Natural killer cell treated with Interleukin-12 subunit alpha and Interleukin-12 subunit beta and Interleukin-15 and Interleukin-18, amount 100 ng/mL, for 72 hours (primary cell): Measurements from ENCODE around the gene NLRC5. TPM values are rescaled to one million over a fixed set of nuclear protein-coding genes. Genes with fewer than 3 reads are reported as not detected.
"Not testable (repeated sequence)": the region's sequence is repeated elsewhere in the genome, so short reads cannot be mapped to it uniquely, and the experiment has no call there.

Source experiments
- ATAC-seq, 2 donors: fragments of 150-1000 bp; cut with Tn5 transposase in 1 of 2; sonication (Bioruptor Pico), chemical (Tn5 transposase) in 1 of 2; 2 replicates each; pipeline ENCODE4 v1.10.0; 2021
- DNase-seq: peaks from one replicate; pipeline ENCODE4 v3.0.0; 2022; ENCODE audit warnings: low spot score
- H3K27ac Mint-ChIP-seq, 2 donors: 1 replicate in 1 of 2; 2 replicates in 1 of 2; pipeline ENCODE4 v1.8.0; 2022; ENCODE audit warnings: mixed read lengths in 2 of 2, mild to moderate bottlenecking in 1 of 2, moderate library complexity in 1 of 2
- H3K27me3 Mint-ChIP-seq, 2 donors: 1 replicate in 1 of 2; 2 replicates in 1 of 2; pipeline ENCODE4 v1.8.0; 2022; ENCODE audit warnings: mixed read lengths in 2 of 2
- H3K36me3 Mint-ChIP-seq: one replicate; pipeline ENCODE4 v1.8.0; 2022; ENCODE audit warnings: mixed read lengths
- H3K4me1 Mint-ChIP-seq, 2 donors: 1 replicate in 1 of 2; 2 replicates in 1 of 2; pipeline ENCODE4 v1.8.0; 2022; ENCODE audit warnings: low read depth in 2 of 2, mixed read lengths in 2 of 2, mild to moderate bottlenecking in 1 of 2
- H3K4me3 Mint-ChIP-seq: one replicate; pipeline ENCODE4 v1.8.0; 2022; ENCODE audit warnings: mixed read lengths
- H3K9me3 Mint-ChIP-seq: 2 replicates; pipeline ENCODE4 v1.8.0; 2022; ENCODE audit warnings: mixed read lengths
- total RNA-seq, 2 donors: library from RNA; stranded (reverse); gene quantifications; one replicate each; pipeline ENCODE4 v1.2.3, GENCODE V29; 2022

Gene NLRC5
- total RNA-seq, 2 donors from 2014 or later: 190 to 316 TPM

- DNase-seq (peak; percentile 39), ATAC-seq (no peak)
- H3K9me3 Mint-ChIP-seq: no peaks in the 10 kb centered on the region
- no peaks in the 10 kb centered on the region for H3K27me3 Mint-ChIP-seq
- H3K4me1 Mint-ChIP-seq: peaks cover 66 to 71% of the 10 kb centered on the region in 2 donors
- peak overlapping the region; percentile 99 for H3K27ac Mint-ChIP-seq
- H3K36me3 Mint-ChIP-seq: peaks cover 26% of the 10 kb centered on the region
- H3K4me3 Mint-ChIP-seq: peak overlapping the region; percentile 99
These were observed 1.3 kb downstream of the NLRC5 start for GRCh38 chr16:56990407-56991286.

GRCh38 chr16:56992431-56992830 lies 3.1 kb downstream of the NLRC5 start:
- H3K9me3 Mint-ChIP-seq, ATAC-seq, DNase-seq, H3K27me3 Mint-ChIP-seq: not testable (repeated sequence)
- Mint-ChIP-seq H3K4me3 (peak overlapping the region; percentile 99), H3K27ac (peak overlapping the region; percentile 99), H3K4me1 (peaks cover 71 to 77% of the 10 kb centered on the region in 2 donors), H3K36me3 (peaks cover 26% of the 10 kb centered on the region)

DNA sequence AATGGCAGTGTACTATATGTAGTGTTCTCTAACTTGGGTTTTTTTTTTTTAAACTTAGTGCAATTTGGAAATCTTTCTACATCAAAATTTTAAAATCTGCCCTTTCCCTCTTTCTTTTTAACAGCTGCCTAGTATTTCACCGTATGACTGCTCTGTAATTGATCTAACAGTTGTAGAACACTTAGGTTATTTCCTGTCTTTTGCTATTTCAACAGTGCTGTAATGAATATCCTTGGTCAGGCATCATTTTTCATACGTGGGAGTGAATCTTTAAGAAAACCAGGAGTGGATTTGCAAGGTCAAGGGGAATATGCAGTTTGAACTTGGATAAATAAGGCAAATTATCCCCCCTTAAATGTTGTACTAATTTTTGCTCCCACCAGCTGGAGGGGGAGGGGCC lies 3.8 kb downstream of the NLRC5 start:
- DNase-seq: no peak
- no peaks in the 10 kb centered on the region for H3K27me3 Mint-ChIP-seq
- no peak for ATAC-seq
- H3K9me3 Mint-ChIP-seq: no peaks in the 10 kb centered on the region
- H3K36me3 Mint-ChIP-seq: peaks cover 26% of the 10 kb centered on the region
- H3K4me3 Mint-ChIP-seq: peak overlapping the region; percentile 87
- H3K27ac Mint-ChIP-seq: peak overlapping the region; percentile 99
- H3K4me1 Mint-ChIP-seq: peaks cover 67 to 74% of the 10 kb centered on the region in 2 donors

GRCh38 chr16:56994311-56994710 lies 5.0 kb downstream of the NLRC5 start:
- H3K4me1 Mint-ChIP-seq: peaks cover 67 to 77% of the 10 kb centered on the region in 2 donors
- no peaks in the 10 kb centered on the region for H3K9me3 Mint-ChIP-seq
- H3K27ac Mint-ChIP-seq: peak overlapping the region; percentile 99
- H3K4me3 Mint-ChIP-seq: peak overlapping the region; percentile 87
- no peaks in the 10 kb centered on the region for H3K27me3 Mint-ChIP-seq
- peak; percentile 52 for DNase-seq
- ATAC-seq: no peak
- H3K36me3 Mint-ChIP-seq: peaks cover 26% of the 10 kb centered on the region

DNA sequence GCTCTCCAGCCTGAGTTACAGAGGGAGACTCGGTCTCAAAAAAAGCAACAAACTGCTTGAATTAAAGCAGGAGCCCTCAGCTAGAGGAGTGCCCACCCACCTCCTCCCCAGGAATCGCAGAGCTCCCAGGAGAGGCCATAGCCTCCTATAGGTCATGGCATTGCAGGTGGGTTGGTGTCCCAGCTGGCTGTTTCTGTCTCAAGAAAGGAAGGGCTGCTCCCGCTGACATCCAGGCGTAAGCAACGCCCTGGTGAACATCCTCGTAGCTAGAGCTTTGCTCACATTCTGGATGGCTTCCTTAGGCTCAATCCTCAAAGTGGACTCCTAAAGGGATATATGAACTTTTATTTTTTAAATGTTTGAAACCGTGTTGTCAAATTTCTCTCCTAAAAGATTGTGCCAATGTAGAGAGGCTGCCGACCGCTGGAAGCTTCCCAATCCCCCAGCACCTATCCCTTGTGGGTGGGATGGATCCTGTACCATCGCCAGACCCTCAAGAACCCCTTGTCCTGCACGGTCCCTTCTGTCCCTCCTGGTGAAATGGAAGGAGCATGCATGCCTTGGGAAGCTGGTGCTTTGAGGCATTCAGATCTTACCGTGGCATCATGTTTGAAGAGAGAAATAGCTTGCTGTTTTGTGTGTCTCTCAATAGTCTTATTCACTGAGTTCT lies 5.9 kb downstream of the NLRC5 start:
- H3K36me3 Mint-ChIP-seq: peaks cover 23% of the 10 kb centered on the region

GRCh38 chr16:56997264-56997663 lies 7.9 kb downstream of the NLRC5 start:
- Mint-ChIP-seq H3K4me3 (peak overlapping the region; percentile 27), H3K36me3 (peaks cover 11% of the 10 kb centered on the region), H3K9me3 (no peaks in the 10 kb centered on the region), H3K4me1 (peaks cover 66 to 83% of the 10 kb centered on the region in 2 donors), H3K27me3 (no peaks in the 10 kb centered on the region), H3K27ac (peak overlapping the region; percentile 98 to 99)
- DNase-seq (peak; percentile 18), ATAC-seq (no peak)

More for the DNA sequence above, 5.9 kb downstream of the NLRC5 start:
- DNase-seq: peak; percentile 32
- Mint-ChIP-seq H3K9me3 (no peaks in the 10 kb centered on the region), H3K4me1 (peaks cover 66 to 80% of the 10 kb centered on the region in 2 donors), H3K27ac (peak overlapping the region; percentile 99), H3K4me3 (peak overlapping the region; percentile 87), H3K27me3 (no peaks in the 10 kb centered on the region)
- no peak for ATAC-seq

DNA sequence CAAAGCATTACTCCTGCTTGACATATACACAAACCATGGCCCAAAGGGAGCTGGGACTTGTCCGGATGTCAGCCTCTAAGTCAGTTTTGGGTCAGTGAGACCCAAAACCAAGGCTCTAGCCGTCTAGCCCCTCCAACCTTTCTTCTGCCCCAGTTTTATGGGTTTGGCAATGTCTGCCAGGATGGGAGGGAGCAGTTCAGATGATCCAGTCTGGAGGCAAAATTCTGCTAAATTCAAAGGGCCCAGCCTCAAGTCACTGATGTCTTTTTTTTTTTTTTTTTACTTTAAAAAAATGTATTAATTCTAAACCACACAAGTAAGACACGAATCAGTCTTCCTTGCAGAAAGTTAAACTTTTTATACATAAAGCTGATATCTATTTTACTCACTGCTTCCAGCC lies 8.6 kb downstream of the NLRC5 start:
- peak overlapping the region; percentile 98 to 99 for H3K27ac Mint-ChIP-seq
- peak; percentile 52 for DNase-seq
- H3K4me3 Mint-ChIP-seq: peak overlapping the region; percentile 74
- ATAC-seq: no peak
- no peaks in the 10 kb centered on the region for H3K27me3 Mint-ChIP-seq
- H3K9me3 Mint-ChIP-seq: no peaks in the 10 kb centered on the region
- H3K36me3 Mint-ChIP-seq: peaks cover 10% of the 10 kb centered on the region
- peaks cover 67 to 82% of the 10 kb centered on the region in 2 donors for H3K4me1 Mint-ChIP-seq

- H3K9me3 Mint-ChIP-seq: no peaks in the 10 kb centered on the region
- DNase-seq (peak; percentile 8), ATAC-seq (no peak)
- H3K36me3 Mint-ChIP-seq: peaks cover 6% of the 10 kb centered on the region
- no peaks in the 10 kb centered on the region for H3K27me3 Mint-ChIP-seq
- H3K4me3 Mint-ChIP-seq: peak overlapping the region; percentile 74
- H3K4me1 Mint-ChIP-seq: peaks cover 65 to 79% of the 10 kb centered on the region in 2 donors
- H3K27ac Mint-ChIP-seq: peak overlapping the region; percentile 98 to 99
These were observed 9.0 kb downstream of the NLRC5 start for GRCh38 chr16:56998352-56998751.

- H3K4me3 Mint-ChIP-seq: peak overlapping the region; percentile 74
- H3K27ac Mint-ChIP-seq: peak overlapping the region; percentile 98 to 99
- H3K9me3 Mint-ChIP-seq: no peaks in the 10 kb centered on the region
- no peak for ATAC-seq
- peak; percentile 5 for DNase-seq
- peaks cover 5% of the 10 kb centered on the region for H3K36me3 Mint-ChIP-seq
- H3K27me3 Mint-ChIP-seq: no peaks in the 10 kb centered on the region
- peaks cover 65 to 79% of the 10 kb centered on the region in 2 donors for H3K4me1 Mint-ChIP-seq
These were observed 9.5 kb downstream of the NLRC5 start for GRCh38 chr16:56998861-56999260.

- no peaks in the 10 kb centered on the region for H3K27me3 Mint-ChIP-seq
- DNase-seq: peak; percentile 65
- peaks cover 64 to 79% of the 10 kb centered on the region in 2 donors for H3K4me1 Mint-ChIP-seq
- peak; percentile 52 to 87 for ATAC-seq
- H3K36me3 Mint-ChIP-seq: peaks cover 11% of the 10 kb centered on the region
- H3K9me3 Mint-ChIP-seq: no peaks in the 10 kb centered on the region
- H3K27ac Mint-ChIP-seq: peak overlapping the region; percentile 98 to 99
- H3K4me3 Mint-ChIP-seq: peak overlapping the region; percentile 74
These were observed 10.3 kb downstream of the NLRC5 start for GRCh38 chr16:56999409-57000270.

- Mint-ChIP-seq H3K27me3 (no peaks in the 10 kb centered on the region), H3K4me1 (peaks cover 69 to 81% of the 10 kb centered on the region in 2 donors), H3K4me3 (peak overlapping the region; percentile 74), H3K27ac (peak overlapping the region; percentile 98 to 99), H3K36me3 (peaks cover 11% of the 10 kb centered on the region), H3K9me3 (no peaks in the 10 kb centered on the region)
- peak; percentile 60 for DNase-seq
- peak; percentile 68 to 91 for ATAC-seq
These were observed 11.1 kb downstream of the NLRC5 start for GRCh38 chr16:57000271-57001025.

- Mint-ChIP-seq H3K4me1 (peaks cover 64 to 77% of the 10 kb centered on the region in 2 donors), H3K27me3 (no peaks in the 10 kb centered on the region), H3K4me3 (peak overlapping the region; percentile 74), H3K9me3 (no peaks in the 10 kb centered on the region), H3K27ac (peak overlapping the region; percentile 98 to 99), H3K36me3 (peaks cover 12% of the 10 kb centered on the region)
- DNase-seq (no peak), ATAC-seq (no peak)
These were observed 11.8 kb downstream of the NLRC5 start for GRCh38 chr16:57001026-57001679.
